Measurements from ENCODE around the gene MOB3B.

DNA sequence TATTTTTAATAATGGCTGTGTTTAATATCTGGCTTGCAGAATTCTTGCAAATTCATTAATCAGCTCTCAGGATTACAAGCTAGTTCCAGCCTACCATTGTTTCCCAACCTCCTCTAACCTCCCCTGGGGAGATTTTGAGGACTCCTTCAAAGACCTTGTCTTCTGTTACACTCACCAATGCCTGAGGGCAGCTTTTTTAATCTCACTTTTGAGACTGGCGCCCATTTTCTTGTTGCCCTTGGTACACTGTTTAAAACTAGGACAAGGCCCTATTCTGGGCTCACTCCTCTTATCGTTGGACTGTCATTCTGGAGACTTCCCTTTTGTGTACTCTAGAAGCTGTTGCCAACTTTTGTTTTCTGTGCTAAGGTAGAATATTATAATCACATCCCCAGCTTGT, 219.0 kb downstream of the MOB3B start:
- TF ChIP-seq, protein P1, sequence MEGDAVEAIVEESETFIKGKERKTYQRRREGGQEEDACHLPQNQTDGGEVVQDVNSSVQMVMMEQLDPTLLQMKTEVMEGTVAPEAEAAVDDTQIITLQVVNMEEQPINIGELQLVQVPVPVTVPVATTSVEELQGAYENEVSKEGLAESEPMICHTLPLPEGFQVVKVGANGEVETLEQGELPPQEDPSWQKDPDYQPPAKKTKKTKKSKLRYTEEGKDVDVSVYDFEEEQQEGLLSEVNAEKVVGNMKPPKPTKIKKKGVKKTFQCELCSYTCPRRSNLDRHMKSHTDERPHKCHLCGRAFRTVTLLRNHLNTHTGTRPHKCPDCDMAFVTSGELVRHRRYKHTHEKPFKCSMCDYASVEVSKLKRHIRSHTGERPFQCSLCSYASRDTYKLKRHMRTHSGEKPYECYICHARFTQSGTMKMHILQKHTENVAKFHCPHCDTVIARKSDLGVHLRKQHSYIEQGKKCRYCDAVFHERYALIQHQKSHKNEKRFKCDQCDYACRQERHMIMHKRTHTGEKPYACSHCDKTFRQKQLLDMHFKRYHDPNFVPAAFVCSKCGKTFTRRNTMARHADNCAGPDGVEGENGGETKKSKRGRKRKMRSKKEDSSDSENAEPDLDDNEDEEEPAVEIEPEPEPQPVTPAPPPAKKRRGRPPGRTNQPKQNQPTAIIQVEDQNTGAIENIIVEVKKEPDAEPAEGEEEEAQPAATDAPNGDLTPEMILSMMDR (conservative IDR thresholded peaks at IDR 0.05; ENCODE audit: low read depth, low read length) = no peak
- no peak for TF ChIP-seq EZH2phosphoT487 (IDR thresholded peaks at IDR 0.05; ENCODE audit: borderline replicate concordance, low read length)
- TF ChIP-seq EZH2 (IDR thresholded peaks at IDR 0.05; ENCODE audit: low read length, unreplicated experiment) = no peak

All from PC-3 (cell line).